HG03521 (cell line): ENCODE data around the gene METTL8.

Experiments used
- ATAC-seq: cut with Tn5 transposase; IDR thresholded peaks from one replicate; pipeline ENCODE4 v1.9.1; 2021; ENCODE audit warnings: mild to moderate bottlenecking, moderate library complexity; ENCODE audit not compliant: unreplicated experiment

Gene METTL8, protein sequence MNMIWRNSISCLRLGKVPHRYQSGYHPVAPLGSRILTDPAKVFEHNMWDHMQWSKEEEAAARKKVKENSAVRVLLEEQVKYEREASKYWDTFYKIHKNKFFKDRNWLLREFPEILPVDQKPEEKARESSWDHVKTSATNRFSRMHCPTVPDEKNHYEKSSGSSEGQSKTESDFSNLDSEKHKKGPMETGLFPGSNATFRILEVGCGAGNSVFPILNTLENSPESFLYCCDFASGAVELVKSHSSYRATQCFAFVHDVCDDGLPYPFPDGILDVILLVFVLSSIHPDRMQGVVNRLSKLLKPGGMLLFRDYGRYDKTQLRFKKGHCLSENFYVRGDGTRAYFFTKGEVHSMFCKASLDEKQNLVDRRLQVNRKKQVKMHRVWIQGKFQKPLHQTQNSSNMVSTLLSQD

DNA sequence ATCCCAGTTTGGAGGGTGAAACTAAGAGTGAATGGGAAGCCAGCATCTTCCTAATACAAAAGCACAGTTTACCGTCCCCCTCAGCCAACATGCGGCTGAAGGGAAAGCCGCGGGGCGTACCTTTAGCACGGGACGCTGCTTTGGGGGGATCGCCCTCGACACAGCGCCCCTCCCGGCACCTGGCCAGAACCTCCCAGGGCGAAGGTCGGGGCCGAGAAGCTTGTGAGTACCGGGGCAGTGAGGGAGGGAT lies at the start of gene METTL8:
Gene METTL8 (minus strand): TSS at position 228 of the 250 bp plus-strand sequence. CDS start 41,805 bp downstream, outside the sequence.
- no peak for ATAC-seq

DNA sequence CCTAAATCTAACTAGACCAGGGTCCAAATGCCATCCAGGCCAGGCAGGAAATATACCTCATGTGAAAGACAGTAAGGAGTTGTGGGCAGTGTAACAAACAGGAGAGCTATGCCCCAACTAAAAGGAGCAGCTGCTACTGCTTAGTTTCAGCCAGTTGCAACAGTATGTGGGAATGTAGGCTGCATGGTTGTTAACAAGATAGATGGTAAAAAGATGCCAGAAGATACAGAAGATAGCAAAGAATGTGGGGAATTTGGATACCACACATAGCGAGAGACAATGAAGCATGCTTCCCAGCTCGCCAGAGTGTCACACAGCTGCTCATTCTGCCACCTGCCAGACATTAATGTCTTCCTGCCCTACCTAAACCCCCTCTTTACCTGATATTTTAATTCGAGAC lies 49.1 kb upstream of the METTL8 start:
- ATAC-seq, result no peak

DNA sequence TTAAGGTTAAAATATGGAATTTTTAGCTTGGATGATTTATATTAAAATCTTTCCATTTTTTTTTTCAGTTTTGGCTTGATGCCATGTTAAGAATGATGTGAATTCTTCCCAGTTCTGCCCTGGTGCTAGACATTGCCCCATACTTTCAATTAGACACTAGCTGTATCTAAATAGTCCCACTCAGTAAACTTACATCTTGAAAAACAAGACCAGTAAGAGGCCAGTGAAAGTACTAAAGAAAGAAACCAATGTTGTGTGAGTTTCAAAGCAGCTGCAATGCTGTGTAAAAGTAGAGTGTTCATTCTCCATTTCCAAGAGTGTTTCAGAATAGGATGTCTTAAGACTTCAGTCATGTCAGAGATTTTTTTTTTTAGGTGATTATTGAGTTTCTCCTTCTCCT lies 48.5 kb upstream of the METTL8 start:
- no peak for ATAC-seq

- ATAC-seq, result no peak
These were observed 47.1 kb upstream of the METTL8 start for GRCh38 chr2:171480908-171481307.

GRCh38 chr2:171479154-171479814 lies 45.5 kb upstream of the METTL8 start:
- ATAC-seq, result no peak

DNA sequence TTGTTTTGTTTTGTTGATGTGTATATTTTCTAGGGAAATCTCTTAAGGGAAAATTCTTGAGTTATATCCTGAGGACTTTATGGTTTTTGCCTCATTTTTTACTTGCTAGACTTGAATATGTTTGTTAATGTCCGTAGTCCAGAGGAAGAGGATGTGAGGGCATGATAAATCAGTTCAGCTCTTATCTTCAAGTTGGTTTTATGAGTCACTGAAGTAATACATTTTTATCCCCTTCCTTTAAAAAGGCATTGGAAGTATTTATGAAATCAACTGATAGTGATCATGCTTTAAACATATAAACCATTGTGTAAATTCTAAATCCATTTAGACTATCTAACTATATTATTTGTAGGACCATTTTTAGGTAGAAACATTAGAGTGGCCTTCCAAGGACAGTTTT lies 44.6 kb upstream of the METTL8 start:
- no peak for ATAC-seq

DNA sequence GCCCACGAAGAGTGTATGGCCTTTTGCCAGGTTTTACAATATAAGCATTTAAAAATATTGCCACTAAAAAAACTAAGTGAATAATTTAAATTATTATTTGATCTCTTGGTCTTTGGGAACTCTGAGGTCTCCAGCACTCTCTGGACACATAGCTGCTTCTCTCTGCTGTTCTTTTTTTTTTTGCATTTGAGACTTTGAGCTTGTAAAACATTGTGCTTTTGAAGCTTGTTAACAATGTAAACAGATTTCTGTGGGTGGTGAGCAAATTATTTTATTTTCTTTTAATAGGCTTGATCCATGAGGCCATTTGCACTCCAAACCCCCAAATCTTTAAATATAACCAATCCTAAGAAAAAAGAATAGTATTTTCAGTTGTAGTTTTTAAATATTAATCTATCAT lies 42.2 kb upstream of the METTL8 start:
- ATAC-seq, result no peak

DNA sequence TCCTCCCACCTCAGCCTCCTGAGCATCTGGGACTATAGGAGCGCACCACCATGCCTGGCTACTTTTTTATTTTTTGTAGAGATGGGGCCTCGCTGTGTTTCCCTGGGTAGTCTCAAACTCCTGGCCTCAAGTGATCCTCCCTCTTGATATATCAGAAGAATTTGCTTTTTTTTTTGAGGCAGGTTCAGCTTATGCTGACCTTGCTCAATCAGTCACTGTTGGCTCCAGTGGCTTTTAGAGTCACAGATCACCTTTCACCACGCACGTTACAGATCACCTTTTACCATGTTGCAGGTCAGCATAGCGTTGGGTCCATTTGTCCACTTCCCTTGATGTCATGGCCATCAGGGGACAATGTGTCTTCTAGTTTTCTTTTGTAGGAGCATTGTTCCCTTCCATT lies 36.3 kb upstream of the METTL8 start:
- ATAC-seq, result no peak

- ATAC-seq, result no peak
These were observed 35.4 kb upstream of the METTL8 start for GRCh38 chr2:171469176-171469575.

- ATAC-seq, result no peak
These were observed 26.7 kb upstream of the METTL8 start for GRCh38 chr2:171460537-171460936.

GRCh38 chr2:171459498-171459897 lies 25.7 kb upstream of the METTL8 start:
- ATAC-seq, result no peak

GRCh38 chr2:171452773-171453172 lies 19.0 kb upstream of the METTL8 start:
- ATAC-seq, result no peak

DNA sequence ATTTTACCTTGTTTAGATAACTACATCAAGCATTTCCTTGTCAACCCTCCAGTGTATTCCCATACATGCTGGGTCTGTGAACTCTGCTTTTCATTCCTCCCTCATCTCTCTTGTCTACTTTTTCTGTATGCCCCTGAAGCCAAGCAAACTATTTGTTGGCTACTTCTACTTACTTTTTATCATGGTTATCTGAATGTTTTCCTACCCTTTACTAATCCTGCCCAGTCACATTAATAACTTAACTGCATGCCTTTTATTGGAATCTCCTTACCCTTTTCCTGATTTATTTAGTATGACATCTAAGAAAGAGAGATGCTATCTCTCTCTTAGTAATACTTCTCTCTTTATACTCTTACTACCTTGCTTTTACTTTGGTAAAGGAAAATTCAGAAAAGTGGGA lies 17.3 kb upstream of the METTL8 start:
- ATAC-seq, result no peak

DNA sequence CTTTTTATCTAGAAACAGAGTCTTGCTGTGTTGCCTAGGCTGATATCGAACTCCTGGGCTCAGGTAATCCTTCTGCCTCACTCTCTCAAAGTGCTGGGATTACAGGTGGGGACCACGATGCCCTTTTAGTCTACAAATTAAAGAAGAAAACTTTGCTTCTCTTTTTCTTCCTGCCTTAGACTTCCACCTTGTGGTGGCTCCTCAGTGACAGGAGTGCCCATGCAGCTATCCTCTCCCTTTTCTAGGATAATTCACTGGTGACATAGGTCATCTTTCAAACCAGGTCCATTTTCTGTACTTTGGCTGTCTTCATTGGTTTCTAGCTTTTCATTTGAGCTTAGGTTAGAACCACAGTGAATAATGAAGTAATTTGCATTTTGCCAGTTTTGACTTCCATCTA lies 13.9 kb upstream of the METTL8 start:
- ATAC-seq, result no peak

- no peak for ATAC-seq
These were observed 7.7 kb upstream of the METTL8 start for GRCh38 chr2:171441470-171441869.

DNA sequence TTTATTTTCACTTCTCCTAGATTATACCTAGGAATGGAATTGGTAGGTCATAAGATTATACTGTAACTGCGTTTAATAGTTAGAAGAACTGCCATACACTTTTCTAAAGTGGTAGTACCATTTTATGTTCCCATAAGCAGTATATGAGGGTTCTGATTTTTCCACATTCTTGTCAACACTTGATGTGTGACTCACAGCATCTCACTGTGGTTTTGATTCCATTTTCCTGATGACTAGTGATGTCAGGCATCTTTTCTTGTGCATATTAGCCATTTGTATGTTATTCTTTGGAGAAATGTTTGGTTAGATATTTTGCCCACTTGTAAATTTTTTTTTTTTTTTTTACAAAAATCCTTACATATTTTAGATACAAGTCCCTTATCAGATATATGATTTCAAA lies 2.5 kb upstream of the METTL8 start:
- no peak for ATAC-seq

DNA sequence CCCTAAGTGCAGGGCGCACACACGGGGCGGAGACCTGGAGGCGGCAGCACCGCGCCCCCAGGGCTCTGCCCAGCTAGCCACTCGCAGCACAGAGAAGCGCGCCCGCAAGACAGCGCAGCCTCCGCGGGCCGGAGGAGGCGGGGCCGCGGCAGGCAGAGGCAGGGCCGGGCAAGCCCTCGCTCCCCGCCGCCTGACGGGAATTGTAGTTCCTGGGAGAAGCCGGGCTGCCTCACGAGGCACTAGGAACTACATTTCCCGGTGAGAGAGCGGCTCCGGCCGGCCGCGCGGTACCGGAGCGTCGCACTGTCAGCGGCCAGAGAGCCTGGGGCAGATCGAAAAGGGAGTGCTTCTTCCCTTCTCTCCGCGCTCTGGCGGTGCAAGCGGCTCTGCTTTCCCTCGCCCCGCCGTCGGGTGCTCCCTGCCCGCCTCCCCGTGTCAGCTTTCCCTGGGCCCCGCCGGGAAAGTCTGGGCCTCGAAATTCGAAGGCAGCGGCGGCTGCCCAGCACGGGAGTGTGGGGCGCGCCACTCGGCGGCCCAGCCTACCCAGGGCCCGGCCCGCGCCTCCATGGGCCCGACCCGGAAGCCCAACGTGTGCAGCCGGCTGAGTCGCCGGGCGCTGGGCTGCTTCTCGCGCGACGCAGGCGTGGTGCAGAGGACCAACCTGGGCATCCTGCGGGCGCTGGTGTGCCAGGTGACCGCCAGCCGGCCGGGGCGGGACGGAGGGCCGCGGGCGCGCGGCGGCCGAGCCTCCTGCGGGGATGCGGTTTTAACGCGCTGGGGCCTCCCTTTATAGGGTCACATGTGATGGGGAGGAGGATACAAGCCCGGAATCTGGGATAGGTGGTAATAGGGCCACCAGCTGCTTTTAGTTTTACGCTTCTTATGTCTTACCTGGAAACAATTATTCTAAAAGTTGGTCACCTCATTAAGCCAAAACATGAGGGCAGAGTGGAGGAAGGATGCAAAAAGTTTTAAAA lies 511 bp upstream of the METTL8 start, which contains the start of gene DCAF17:
Gene DCAF17 (plus strand): TSS at position 214 of the 977 bp plus-strand sequence. CDS start 352 bp downstream, at position 566.
- ATAC-seq, result peak; percentile 92

DNA sequence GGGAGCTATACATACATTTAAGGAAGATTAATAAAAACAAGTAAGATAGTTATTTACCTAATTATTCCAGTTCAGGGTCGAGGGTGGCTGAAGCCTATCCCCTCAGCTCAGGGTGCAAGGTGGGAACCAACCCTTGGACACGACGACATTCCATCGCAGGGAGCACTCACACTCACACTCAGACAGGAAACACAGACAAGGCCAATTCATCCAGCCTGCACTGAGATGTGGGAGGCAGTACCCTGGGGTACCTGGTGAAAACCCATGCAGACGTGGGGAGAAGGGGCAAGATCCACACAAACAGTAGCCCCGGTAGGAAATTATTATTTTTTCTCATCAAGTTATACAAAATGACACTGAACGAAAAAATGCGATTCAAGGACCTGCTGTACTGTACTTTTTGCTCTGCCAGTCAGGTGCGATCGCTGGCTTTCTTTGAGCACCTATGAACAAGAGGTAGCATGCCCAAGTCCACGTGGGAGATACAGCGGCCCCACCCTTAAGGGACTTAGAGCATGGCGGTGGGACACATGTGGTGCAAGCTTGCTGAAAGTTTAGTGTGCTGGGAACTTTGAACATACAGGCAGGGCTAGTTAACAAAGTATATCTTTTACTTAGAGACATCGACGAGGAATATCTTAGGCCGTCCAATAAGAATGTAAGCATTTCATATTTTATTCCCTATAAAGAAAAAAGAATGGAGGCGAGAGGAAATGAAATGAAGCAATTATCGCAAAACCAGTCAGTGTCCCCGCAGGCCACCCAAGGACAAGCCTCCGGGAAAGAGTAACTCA lies 624 bp downstream of the METTL8 start:
- no peak for ATAC-seq

GRCh38 chr2:171432206-171432968 lies 1.4 kb downstream of the METTL8 start:
- ATAC-seq, result no peak

DNA sequence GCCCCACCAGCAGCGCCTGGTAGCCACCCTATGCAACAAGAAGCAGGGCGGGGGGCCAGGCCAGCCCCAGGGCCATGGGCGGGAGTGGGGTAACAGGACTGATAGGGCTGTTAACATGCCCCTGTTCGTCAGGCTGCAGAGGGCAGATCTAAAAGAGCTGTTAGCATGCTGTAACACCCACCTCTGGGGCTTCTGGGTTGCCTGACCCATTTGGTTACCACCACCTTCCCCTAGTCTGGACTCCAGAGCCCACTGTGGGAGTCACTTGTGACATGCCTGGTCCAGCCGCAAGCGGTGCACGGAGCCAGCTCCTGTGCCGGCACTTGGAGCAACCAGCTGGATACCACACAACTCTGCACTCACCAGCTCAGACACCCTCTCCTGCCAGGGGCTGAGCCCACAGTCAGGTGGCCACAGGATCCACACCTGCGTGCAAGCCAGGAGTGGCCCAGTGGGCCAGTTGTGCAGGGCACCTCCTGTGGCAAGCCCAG lies 2.1 kb downstream of the METTL8 start:
- no peak for ATAC-seq
